Bronchial epithelial cell (primary cell): ENCODE data around the gene ANKH. TPM values are rescaled to one million over a fixed set of nuclear protein-coding genes. Genes with fewer than 3 reads are reported as not detected.

ENCODE experiments used
- DNase-seq: peaks from one replicate; pipeline ENCODE4 v3.0.0-alpha.2; 2010; ENCODE audit warnings: low read depth
- FAIRE-seq: peaks from 2 replicates; lab custom pipeline; 2011; peaks lifted over from hg19 to GRCh38; lab: Jason Lieb, UNC
- H3K27me3 ChIP-seq: 2 replicates; pipeline ENCODE4 v1.5.1; 2011; ENCODE audit warnings: low read length; ENCODE audit not compliant: control insufficient read depth, insufficient read depth
- H3K36me3 ChIP-seq: 2 replicates; pipeline ENCODE4 v1.5.1; 2011; ENCODE audit warnings: low read length; ENCODE audit not compliant: control insufficient read depth, insufficient read depth
- H3K4me3 ChIP-seq: 2 replicates; pipeline ENCODE4 v1.5.1; 2011; ENCODE audit warnings: mild to moderate bottlenecking, low read depth, low read length, control low read depth
- CTCF ChIP-seq: IDR thresholded peaks from 2 replicates; pipeline ENCODE4 v1.5.1; 2011; ENCODE audit warnings: mild to moderate bottlenecking, moderate library complexity, low read length, control low read depth, inconsistent platforms; ENCODE audit not compliant: insufficient read depth, severe bottlenecking
- total RNA-seq: library from RNA; depleted of rRNA; stranded (reverse); fragments of >200 nt; gene quantifications from 2 replicates; pipeline ENCODE4 v1.2.1, GENCODE V29; 2014

Gene ANKH
- total RNA-seq, 1 donor from 2014 or later, result 12.9 TPM

DNA sequence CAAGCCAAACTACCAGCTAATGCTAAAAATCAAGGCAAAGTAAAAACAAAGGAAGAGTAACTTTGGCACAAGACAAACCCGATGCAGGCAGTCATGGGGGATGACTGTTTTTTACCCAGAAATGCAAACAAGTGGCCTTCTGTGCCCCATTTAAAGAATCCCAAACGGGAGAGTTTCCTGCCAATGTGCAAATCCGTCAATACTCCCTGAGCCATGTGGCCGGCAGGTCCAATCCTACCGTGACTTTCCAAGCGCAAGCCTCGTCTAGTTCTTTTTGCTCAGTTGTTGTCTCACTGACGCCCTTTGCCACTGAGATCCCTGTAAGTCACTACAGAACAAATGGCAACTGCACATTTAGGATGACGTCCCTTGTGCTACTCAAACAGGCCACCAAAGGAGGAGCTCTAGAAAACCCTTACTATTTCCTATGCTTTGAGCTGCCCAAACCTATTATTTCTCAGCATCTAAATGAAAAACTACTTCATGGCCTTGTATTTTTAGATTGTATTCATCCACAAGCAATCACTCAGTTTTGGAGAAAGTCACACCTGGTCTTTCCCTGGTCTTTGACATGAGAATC, 163.7 kb downstream of the ANKH start:
- TF ChIP-seq CTCF, result no peak
- Histone ChIP-seq H3K4me3 (no peak overlapping the region), H3K27me3 (no peaks in the 10 kb centered on the region), H3K36me3 (peaks cover 21% of the 10 kb centered on the region)
- no peak for DNase-seq
- no peak for FAIRE-seq

DNA sequence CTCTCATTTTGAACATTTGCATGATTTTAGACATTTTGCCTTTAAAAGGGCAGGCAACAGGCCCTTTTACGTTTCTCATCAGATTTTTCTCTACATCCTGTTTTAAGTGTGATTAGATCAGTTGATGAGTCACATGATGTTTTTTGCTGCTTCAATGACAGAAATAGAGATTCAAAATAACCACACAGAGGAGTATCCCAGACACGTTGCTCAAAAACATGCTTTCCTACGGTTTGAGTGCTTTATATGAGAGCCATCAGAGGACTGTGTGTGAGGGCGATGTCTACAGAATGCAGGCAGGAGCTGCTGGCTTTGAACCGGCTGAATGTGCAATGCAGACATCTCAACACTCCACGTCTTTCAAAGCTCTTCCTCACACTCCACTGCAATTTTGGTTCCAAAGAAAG, 165.0 kb downstream of the ANKH start:
- no peaks in the 10 kb centered on the region for H3K27me3 ChIP-seq
- TF ChIP-seq CTCF, result no peak
- peak; percentile 35 for DNase-seq
- peaks cover 16% of the 10 kb centered on the region for H3K36me3 ChIP-seq
- no peak overlapping the region for H3K4me3 ChIP-seq
- FAIRE-seq, result no peak

DNA sequence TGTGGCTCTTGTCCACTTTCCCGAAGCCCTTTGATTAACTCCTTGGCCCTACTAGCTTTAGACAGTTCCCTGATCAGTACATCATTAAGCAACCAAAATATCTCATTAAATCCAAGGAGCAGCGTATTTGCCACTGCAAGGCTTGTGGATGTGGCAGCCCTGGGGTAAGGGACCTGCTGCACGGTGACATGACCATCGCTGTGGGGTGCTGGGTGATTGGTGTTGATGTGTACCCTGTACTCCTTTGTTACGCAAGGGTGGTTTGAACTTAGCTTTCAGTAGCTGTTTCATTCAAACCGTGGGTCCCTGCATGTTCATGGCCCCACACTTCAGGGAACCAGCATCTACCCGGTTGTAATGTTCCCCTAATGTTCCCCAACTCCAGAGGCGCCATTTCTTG, 166.0 kb downstream of the ANKH start:
- no peak for FAIRE-seq

GRCh38 chr5:14702238-14702839, 169.2 kb downstream of the ANKH start:
- DNase-seq (peak; percentile 93), FAIRE-seq (no peak)
- H3K4me3 ChIP-seq, result no peak overlapping the region
- no peaks in the 10 kb centered on the region for H3K27me3 ChIP-seq
- H3K36me3 ChIP-seq, result peaks cover 12% of the 10 kb centered on the region
- TF ChIP-seq CTCF, result no peak

More for the DNA sequence above, 166.0 kb downstream of the ANKH start:
- DNase-seq, result no peak
- no peak for TF ChIP-seq CTCF
- Histone ChIP-seq H3K36me3 (peaks cover 14% of the 10 kb centered on the region), H3K4me3 (no peak overlapping the region), H3K27me3 (no peaks in the 10 kb centered on the region)

DNA sequence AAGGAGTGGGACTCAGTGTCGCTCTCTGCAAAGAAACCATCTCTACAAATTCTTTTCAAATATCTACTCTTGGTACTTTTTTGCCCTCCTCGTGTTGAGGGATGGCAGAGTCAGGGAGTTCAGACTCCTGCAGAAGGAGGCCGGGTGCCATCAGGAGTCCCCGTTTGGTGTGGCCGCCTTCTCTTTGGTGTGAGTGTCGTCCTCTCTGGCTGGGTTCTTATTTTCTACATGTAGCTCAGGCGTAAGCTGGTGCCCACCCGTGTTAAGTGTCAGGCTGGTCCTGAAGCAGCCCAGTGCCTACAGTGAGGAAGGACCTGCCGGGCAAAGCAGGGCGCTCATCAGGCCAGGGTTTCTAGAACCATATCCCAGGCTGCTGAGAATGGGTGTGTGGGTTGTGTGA, 170.0 kb downstream of the ANKH start:
- Histone ChIP-seq H3K27me3 (no peaks in the 10 kb centered on the region), H3K4me3 (no peak overlapping the region), H3K36me3 (peaks cover 9% of the 10 kb centered on the region)
- no peak for TF ChIP-seq CTCF
- FAIRE-seq (no peak), DNase-seq (no peak)
